Endothelial cell of umbilical vein (primary cell): Measurements from ENCODE around the gene COL13A1. TPM values are rescaled to one million over a fixed set of nuclear protein-coding genes. Genes with fewer than 3 reads are reported as not detected.

ENCODE experiments used
- BruUV-seq: library from RNA; stranded (reverse); fragments of 400-500 nt; replicated peaks from 2 replicates; lab custom pipeline; 2021; lab: Mats Ljungman, UMichigan
- CTCF ChIA-PET: fragments of 300-600, 350-600 bp; sonication (Branson Sonifier 250); formaldehyde crosslinking; loops from one replicate; lab custom pipeline; 2021; ENCODE audit warnings: antibody characterized with exemption, inconsistent platforms; lab: Charles Lee
- POLR2A ChIA-PET: fragments of 300-600, 350-600 bp; sonication (Branson Sonifier 250); formaldehyde crosslinking; loops from one replicate; lab custom pipeline; 2021; ENCODE audit warnings: antibody characterized with exemption, inconsistent platforms; lab: Charles Lee
- DNase-seq: peaks from one replicate; pipeline ENCODE4 v3.0.0-alpha.2; 2011; ENCODE audit warnings: low read depth, low spot score
- FAIRE-seq: peaks from 2 replicates; lab custom pipeline; 2011; peaks lifted over from hg19 to GRCh38; lab: Jason Lieb, UNC
- H2AFZ ChIP-seq: 2 replicates; pipeline ENCODE4 v1.6.0; 2012; ENCODE audit warnings: low read depth, low read length, control low read depth, inconsistent platforms
- H3K27ac ChIP-seq: 2 replicates; pipeline ENCODE4 v1.5.1; 2011; ENCODE audit warnings: low read depth, mild to moderate bottlenecking, control low read depth, low read length, moderate library complexity; ENCODE audit not compliant: insufficient read depth
- H3K27me3 ChIP-seq, 2 experiments: 2 replicates each; pipeline versions ENCODE4 v1.6.0 to v1.6.1; 2011; ENCODE audit warnings: low read length in 2 of 2, mixed read lengths in 1 of 2; ENCODE audit not compliant: control insufficient read depth in 2 of 2, insufficient read depth in 2 of 2
- H3K36me3 ChIP-seq, 2 experiments: 2 replicates in 1 of 2; 3 replicates in 1 of 2; pipeline ENCODE4 v1.5.1; 2011; ENCODE audit warnings: low read length in 2 of 2, mild to moderate bottlenecking in 1 of 2, moderate library complexity in 1 of 2; ENCODE audit not compliant: control insufficient read depth in 2 of 2, insufficient read depth in 2 of 2; ENCODE audit errors: extremely low read depth in 1 of 2
- H3K4me1 ChIP-seq: 3 replicates; pipeline ENCODE4 v1.5.1; 2011; ENCODE audit warnings: mild to moderate bottlenecking, low read length; ENCODE audit not compliant: control insufficient read depth, insufficient read depth; ENCODE audit errors: extremely low read depth
- H3K4me2 ChIP-seq: 2 replicates; pipeline ENCODE4 v1.6.1; 2011; ENCODE audit warnings: low read length, control low read depth, mixed read lengths; ENCODE audit not compliant: insufficient read depth
- H3K4me3 ChIP-seq, 3 experiments: fragments of 200-600 bp in 1 of 3; sonication (generic), shearing (Covaris generic) in 1 of 3; replicated peaks in 1 of 3; 2 replicates each; pipeline ENCODE4 v1.5.1; 2011 to 2016; ENCODE audit warnings: control low read depth in 3 of 3, low read length in 3 of 3, mild to moderate bottlenecking in 2 of 3, inconsistent platforms in 1 of 3, low read depth in 1 of 3, moderate library complexity in 1 of 3; ENCODE audit not compliant: insufficient read depth in 1 of 3
- H3K79me2 ChIP-seq: 2 replicates; pipeline ENCODE4 v1.6.0; 2012; ENCODE audit warnings: low read length, inconsistent platforms; ENCODE audit not compliant: control insufficient read depth, insufficient read depth
- H3K9ac ChIP-seq: replicated peaks from 2 replicates; pipeline ENCODE3; 2011; ENCODE audit warnings: low read length, control low read depth; ENCODE audit not compliant: insufficient read depth; ENCODE audit errors: extremely low read depth
- H3K9me1 ChIP-seq: replicated peaks from 3 replicates; pipeline ENCODE4 v1.6.0; 2011; ENCODE audit warnings: mild to moderate bottlenecking, low read length; ENCODE audit not compliant: control insufficient read depth, insufficient read depth; ENCODE audit errors: extremely low read depth
- H3K9me3 ChIP-seq: replicated peaks from 2 replicates; pipeline ENCODE4 v1.5.1; 2012; ENCODE audit warnings: low read length, inconsistent platforms; ENCODE audit not compliant: control insufficient read depth, insufficient read depth
- H4K20me1 ChIP-seq: replicated peaks from 2 replicates; pipeline ENCODE3; 2011; ENCODE audit warnings: mild to moderate bottlenecking, low read length; ENCODE audit not compliant: control insufficient read depth, insufficient read depth; ENCODE audit errors: extremely low read depth
- EZH2 ChIP-seq: IDR thresholded peaks from 2 replicates; pipeline ENCODE4 v1.6.1; 2012; ENCODE audit warnings: borderline replicate concordance, low read depth, mild to moderate bottlenecking, moderate library complexity, low read length, inconsistent platforms; ENCODE audit not compliant: severe bottlenecking
- FOS ChIP-seq: IDR thresholded peaks from 2 replicates; pipeline ENCODE4 v1.6.1; 2011; ENCODE audit warnings: mild to moderate bottlenecking, low read length, moderate library complexity, borderline replicate concordance; ENCODE audit not compliant: insufficient read depth
- GATA2 ChIP-seq: IDR thresholded peaks from 2 replicates; pipeline ENCODE4 v1.7.0; 2011; ENCODE audit warnings: low read depth, mild to moderate bottlenecking, moderate library complexity, mixed read lengths, low read length; ENCODE audit not compliant: insufficient read length, insufficient read depth
- JUN ChIP-seq: IDR thresholded peaks from 2 replicates; pipeline ENCODE4 v1.6.1; 2011; ENCODE audit warnings: borderline replicate concordance, low read depth; ENCODE audit not compliant: insufficient read length, insufficient read depth
- MYC ChIP-seq: IDR thresholded peaks from one replicate; pipeline ENCODE4 v1.6.1; 2011; ENCODE audit warnings: mild to moderate bottlenecking, low read depth, low read length
- POLR2A ChIP-seq: IDR thresholded peaks from 2 replicates; pipeline ENCODE4 v1.6.1; 2012; ENCODE audit warnings: low read depth, mild to moderate bottlenecking, control low read depth, low read length
- POLR2AphosphoS5 ChIP-seq: IDR thresholded peaks from 2 replicates; pipeline ENCODE4 v1.6.1; 2012; ENCODE audit warnings: low read depth, mild to moderate bottlenecking, control low read depth, low read length, moderate library complexity; ENCODE audit not compliant: insufficient read depth
- dilution Hi-C: fragments of 300-500 bp; cut with MboI; formaldehyde crosslinking; loops from one replicate; pipeline ENCODE4 v1.15.0; 2019; ENCODE audit warnings: low sequenced_read_pairs; ENCODE audit not compliant: extremely low pct_ligation_motif_present
- intact Hi-C: fragments of 100-400 bp; cut with micrococcal nuclease; formaldehyde crosslinking; loops from one replicate; pipeline ENCODE4 v1.10.0; 2022
- polyA plus RNA-seq, 4 experiments: library from polyadenylated mRNA; depleted of rRNA in 3 of 4; stranded (reverse) in 3 of 4; unstranded in 1 of 4; fragments of >200 nt; gene quantifications; 2 replicates each; pipeline versions ENCODE4 v1.2.1 to v1.2.3, GENCODE V29; 2011 to 2012; ENCODE audit warnings: missing spikeins in 1 of 4
- total RNA-seq: library from RNA; stranded (reverse); gene quantifications from 2 replicates; pipeline ENCODE4 v1.2.3, GENCODE V29; 2021
- TF ChIP-seq, protein P1 (sequence below), 2 donors: IDR thresholded peaks; 1 replicate in 1 of 2; 2 replicates in 1 of 2; pipeline ENCODE4 v1.5.1; 2011; ENCODE audit warnings: low read length in 2 of 2, mild to moderate bottlenecking in 2 of 2, moderate library complexity in 2 of 2, control low read depth in 1 of 2, inconsistent platforms in 1 of 2, low read depth in 1 of 2; ENCODE audit not compliant: insufficient read depth in 1 of 2; ENCODE audit errors: extremely low read depth in 1 of 2
- TF ChIP-seq, protein P2 (sequence below): IDR thresholded peaks from 2 replicates; pipeline ENCODE4 v1.6.1; 2011; ENCODE audit not compliant: insufficient read depth, insufficient read length

Gene COL13A1
- total and polyA plus RNA-seq, 2 donors (not counting 3 experiments of a cell fraction or from before 2014, with no cell fraction given) = 21.4 to 47.5 TPM

DNA sequence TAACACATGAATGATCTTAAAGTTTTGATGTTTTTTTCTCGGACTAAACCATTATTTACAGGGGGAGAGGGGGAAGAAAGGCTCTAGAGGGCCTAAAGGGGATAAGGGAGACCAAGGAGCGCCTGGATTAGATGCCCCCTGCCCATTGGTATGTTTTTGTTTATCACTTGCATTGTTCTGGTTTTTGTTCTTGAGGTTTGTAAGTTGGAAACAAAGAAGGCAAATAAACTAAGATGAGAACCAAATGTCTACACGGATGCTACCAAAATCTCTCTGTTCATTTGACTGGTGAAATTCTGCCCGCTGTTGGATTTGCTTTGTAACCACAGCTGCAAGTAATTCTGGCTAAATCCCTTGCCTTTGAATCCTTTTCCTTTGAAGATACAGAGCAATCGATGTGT lies 151.1 kb downstream of the COL13A1 start:
- BruUV-seq = no TSS peak
- H3K4me3 ChIP-seq = no peak overlapping the region
- no peak for DNase-seq
- no peak overlapping the region for H2AFZ ChIP-seq
- H3K27me3 ChIP-seq = no peaks in the 10 kb centered on the region
- CTCF ChIA-PET = interaction anchor here (3.5 kb wide), 1 partner anchor 166 kb away, joined by 13 read pairs; no protein-coding TSS in a partner anchor
- H3K9me1 ChIP-seq = no peaks in the 10 kb centered on the region
- no peak overlapping the region for H3K9ac ChIP-seq
- H3K79me2 ChIP-seq = no peaks in the 10 kb centered on the region
- TF ChIP-seq FOS = no peak
- no peak for TF ChIP-seq GATA2
- TF ChIP-seq POLR2A = no peak
- no peak for TF ChIP-seq MYC
- no peak for TF ChIP-seq EZH2
- TF ChIP-seq, protein P1, sequence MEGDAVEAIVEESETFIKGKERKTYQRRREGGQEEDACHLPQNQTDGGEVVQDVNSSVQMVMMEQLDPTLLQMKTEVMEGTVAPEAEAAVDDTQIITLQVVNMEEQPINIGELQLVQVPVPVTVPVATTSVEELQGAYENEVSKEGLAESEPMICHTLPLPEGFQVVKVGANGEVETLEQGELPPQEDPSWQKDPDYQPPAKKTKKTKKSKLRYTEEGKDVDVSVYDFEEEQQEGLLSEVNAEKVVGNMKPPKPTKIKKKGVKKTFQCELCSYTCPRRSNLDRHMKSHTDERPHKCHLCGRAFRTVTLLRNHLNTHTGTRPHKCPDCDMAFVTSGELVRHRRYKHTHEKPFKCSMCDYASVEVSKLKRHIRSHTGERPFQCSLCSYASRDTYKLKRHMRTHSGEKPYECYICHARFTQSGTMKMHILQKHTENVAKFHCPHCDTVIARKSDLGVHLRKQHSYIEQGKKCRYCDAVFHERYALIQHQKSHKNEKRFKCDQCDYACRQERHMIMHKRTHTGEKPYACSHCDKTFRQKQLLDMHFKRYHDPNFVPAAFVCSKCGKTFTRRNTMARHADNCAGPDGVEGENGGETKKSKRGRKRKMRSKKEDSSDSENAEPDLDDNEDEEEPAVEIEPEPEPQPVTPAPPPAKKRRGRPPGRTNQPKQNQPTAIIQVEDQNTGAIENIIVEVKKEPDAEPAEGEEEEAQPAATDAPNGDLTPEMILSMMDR (IDR thresholded peaks at IDR 0.05; ENCODE audit: extremely low read depth in 1 of 2, insufficient read depth in 1 of 2, low read depth in 1 of 2, low read length in 2 of 2) = no peak
- no peak for TF ChIP-seq POLR2AphosphoS5
- no peak for TF ChIP-seq JUN
- TF ChIP-seq, protein P2, sequence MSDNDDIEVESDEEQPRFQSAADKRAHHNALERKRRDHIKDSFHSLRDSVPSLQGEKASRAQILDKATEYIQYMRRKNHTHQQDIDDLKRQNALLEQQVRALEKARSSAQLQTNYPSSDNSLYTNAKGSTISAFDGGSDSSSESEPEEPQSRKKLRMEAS = no peak
- no peaks in the 10 kb centered on the region for H3K9me3 ChIP-seq
- no peak for FAIRE-seq
- H3K36me3 ChIP-seq = peaks cover 0 to 3% of the 10 kb centered on the region in 2 experiments
- POLR2A ChIA-PET = no interaction called here
- H3K4me1 ChIP-seq = no peaks in the 10 kb centered on the region
- H4K20me1 ChIP-seq = no peaks in the 10 kb centered on the region
- intact Hi-C loops = loop anchor here (10.0 kb wide), 1 partner anchor 412 kb away; no protein-coding TSS in a partner anchor
- dilution Hi-C loops = no loop called here
- no peak overlapping the region for H3K4me2 ChIP-seq
- no peak overlapping the region for H3K27ac ChIP-seq
